Neural cell (in vitro differentiated cells): Measurements from ENCODE around the gene PPP2CA. TPM values are rescaled to one million over a fixed set of nuclear protein-coding genes. Genes with fewer than 3 reads are reported as not detected.

Experiments
- H2AFZ ChIP-seq: fragments of 200-600, 300-800 bp; sonication (generic), shearing (Covaris generic); 2 replicates; pipeline ENCODE4 v1.6.0; 2014; ENCODE audit warnings: low read depth, mild to moderate bottlenecking, antibody characterized with exemption, low read length, moderate library complexity
- H3F3A ChIP-seq: fragments of 200-600 bp; shearing (Covaris generic); 2 replicates; pipeline ENCODE4 v1.6.1; 2016; ENCODE audit warnings: mild to moderate bottlenecking, moderate library complexity, mixed read lengths, antibody characterized with exemption, low read length; ENCODE audit not compliant: insufficient read depth, poor library complexity, severe bottlenecking
- H3K27ac ChIP-seq: fragments of 200-600, 300-800 bp; sonication (generic), shearing (Covaris generic); 2 replicates; pipeline ENCODE4 v1.5.1; 2014; ENCODE audit warnings: mild to moderate bottlenecking, low read length, moderate library complexity
- H3K27me3 ChIP-seq: fragments of 300-800, 200-600 bp; sonication (generic), shearing (Covaris generic); 2 replicates; pipeline ENCODE4 v1.6.0; 2014; ENCODE audit warnings: mild to moderate bottlenecking, low read depth, low read length, moderate library complexity; ENCODE audit not compliant: insufficient read depth
- H3K36me3 ChIP-seq: fragments of 300-800, 200-600 bp; sonication (generic), shearing (Covaris generic); 2 replicates; pipeline ENCODE4 v1.5.1; 2014; ENCODE audit warnings: mild to moderate bottlenecking, antibody characterized with exemption, low read length, moderate library complexity; ENCODE audit not compliant: insufficient read depth
- H3K4me2 ChIP-seq: fragments of 300-800, 200-600 bp; sonication (generic), shearing (Covaris generic); 2 replicates; pipeline ENCODE4 v1.6.0; 2014; ENCODE audit warnings: mild to moderate bottlenecking, low read length
- H3K4me3 ChIP-seq: fragments of 300-800, 200-600 bp; sonication (generic), shearing (Covaris generic); 2 replicates; pipeline ENCODE4 v1.5.1; 2014; ENCODE audit warnings: mild to moderate bottlenecking, low read length, moderate library complexity
- H3K79me2 ChIP-seq: fragments of 200-600 bp; shearing (Covaris generic); replicated peaks from 2 replicates; pipeline ENCODE4 v1.6.0; 2014; ENCODE audit warnings: mild to moderate bottlenecking, low read length, moderate library complexity; ENCODE audit not compliant: insufficient read depth
- H3K9ac ChIP-seq: fragments of 300-800, 200-600 bp; sonication (generic), shearing (Covaris generic); 2 replicates; pipeline ENCODE4 v1.6.1; 2016; ENCODE audit warnings: mild to moderate bottlenecking, low read length, mixed read lengths
- H3K9me2 ChIP-seq: fragments of 200-600 bp; shearing (Covaris generic); 2 replicates; pipeline ENCODE4 v1.6.1; 2016; ENCODE audit warnings: mild to moderate bottlenecking, low read length, mixed read lengths; ENCODE audit not compliant: insufficient read depth
- H3K9me3 ChIP-seq: fragments of 200-600, 300-800 bp; sonication (generic), shearing (Covaris generic); 2 replicates; pipeline ENCODE4 v1.6.1; 2016; ENCODE audit warnings: mild to moderate bottlenecking, mixed run types, low read length, moderate library complexity, mixed read lengths
- H4K20me1 ChIP-seq: fragments of 200-600 bp; shearing (Covaris generic); 2 replicates; pipeline ENCODE4 v1.6.1; 2016; ENCODE audit warnings: mild to moderate bottlenecking, mixed run types; ENCODE audit not compliant: insufficient read depth
- CTCF ChIP-seq: fragments of 450-650 bp; IDR thresholded peaks from 2 replicates; pipeline ENCODE4 v1.5.1; 2014; ENCODE audit warnings: antibody characterized with exemption, mild to moderate bottlenecking, moderate library complexity; ENCODE audit not compliant: poor library complexity, severe bottlenecking
- EP300 ChIP-seq: fragments of 450-650 bp; conservative IDR thresholded peaks from 2 replicates; pipeline ENCODE4 v1.6.1; 2014; ENCODE audit warnings: antibody characterized with exemption, mild to moderate bottlenecking, moderate library complexity; ENCODE audit not compliant: poor library complexity, severe bottlenecking
- EZH2 ChIP-seq: fragments of 200-600, 300-800 bp; shearing (Covaris generic), sonication (generic); IDR thresholded peaks from 2 replicates; pipeline ENCODE4 v1.6.1; 2014; ENCODE audit warnings: antibody characterized with exemption, low read length, borderline replicate concordance, mild to moderate bottlenecking; ENCODE audit not compliant: insufficient read depth, poor library complexity, severe bottlenecking
- MXI1 ChIP-seq: fragments of 450-650 bp; conservative IDR thresholded peaks from 2 replicates; pipeline ENCODE4 v1.6.1; 2014; ENCODE audit warnings: antibody characterized with exemption, mild to moderate bottlenecking; ENCODE audit not compliant: poor library complexity, severe bottlenecking
- POLR2AphosphoS5 ChIP-seq: IDR thresholded peaks from 2 replicates; pipeline ENCODE4 v1.6.1; 2012
- RAD21 ChIP-seq: fragments of 450-650 bp; conservative IDR thresholded peaks from 2 replicates; pipeline ENCODE4 v1.6.1; 2014; ENCODE audit warnings: antibody characterized with exemption, mild to moderate bottlenecking, moderate library complexity
- SMC3 ChIP-seq: fragments of 450-650 bp; conservative IDR thresholded peaks from 2 replicates; pipeline ENCODE4 v1.6.1; 2014; ENCODE audit warnings: antibody characterized with exemption, mild to moderate bottlenecking, moderate library complexity; ENCODE audit not compliant: poor library complexity
- TAF1 ChIP-seq: IDR thresholded peaks from 2 replicates; pipeline ENCODE4 v1.6.1; 2012; ENCODE audit warnings: low read depth
- polyA plus RNA-seq: library from polyadenylated mRNA; depleted of rRNA; stranded (reverse); fragments of >200 nt; gene quantifications from 2 replicates; pipeline ENCODE4 v1.2.3, GENCODE V29; 2014
- TF ChIP-seq, protein P1 (sequence below): IDR thresholded peaks from 2 replicates; pipeline ENCODE4 v1.6.1; 2012; ENCODE audit warnings: borderline replicate concordance

The PPP2CA gene
- polyA plus RNA-seq, 1 donor from 2014 or later: 251 TPM

- Histone ChIP-seq H3K9me2 (no peaks in the 10 kb centered on the region), H3K9ac (no peak overlapping the region), H3K9me3 (no peaks in the 10 kb centered on the region), H3K27me3 (no peaks in the 10 kb centered on the region), H4K20me1 (no peaks in the 10 kb centered on the region), H3K4me3 (no peak overlapping the region), H3K4me2 (no peak overlapping the region), H3F3A (no peaks in the 10 kb centered on the region), H3K36me3 (peaks cover 4% of the 10 kb centered on the region), H2AFZ (no peak overlapping the region), H3K79me2 (peaks cover 3% of the 10 kb centered on the region), H3K27ac (no peak overlapping the region)
- TF ChIP-seq CTCF: no peak
- TF ChIP-seq MXI1: no peak
- no peak for TF ChIP-seq POLR2AphosphoS5
- no peak for TF ChIP-seq RAD21
- TF ChIP-seq, protein P1, sequence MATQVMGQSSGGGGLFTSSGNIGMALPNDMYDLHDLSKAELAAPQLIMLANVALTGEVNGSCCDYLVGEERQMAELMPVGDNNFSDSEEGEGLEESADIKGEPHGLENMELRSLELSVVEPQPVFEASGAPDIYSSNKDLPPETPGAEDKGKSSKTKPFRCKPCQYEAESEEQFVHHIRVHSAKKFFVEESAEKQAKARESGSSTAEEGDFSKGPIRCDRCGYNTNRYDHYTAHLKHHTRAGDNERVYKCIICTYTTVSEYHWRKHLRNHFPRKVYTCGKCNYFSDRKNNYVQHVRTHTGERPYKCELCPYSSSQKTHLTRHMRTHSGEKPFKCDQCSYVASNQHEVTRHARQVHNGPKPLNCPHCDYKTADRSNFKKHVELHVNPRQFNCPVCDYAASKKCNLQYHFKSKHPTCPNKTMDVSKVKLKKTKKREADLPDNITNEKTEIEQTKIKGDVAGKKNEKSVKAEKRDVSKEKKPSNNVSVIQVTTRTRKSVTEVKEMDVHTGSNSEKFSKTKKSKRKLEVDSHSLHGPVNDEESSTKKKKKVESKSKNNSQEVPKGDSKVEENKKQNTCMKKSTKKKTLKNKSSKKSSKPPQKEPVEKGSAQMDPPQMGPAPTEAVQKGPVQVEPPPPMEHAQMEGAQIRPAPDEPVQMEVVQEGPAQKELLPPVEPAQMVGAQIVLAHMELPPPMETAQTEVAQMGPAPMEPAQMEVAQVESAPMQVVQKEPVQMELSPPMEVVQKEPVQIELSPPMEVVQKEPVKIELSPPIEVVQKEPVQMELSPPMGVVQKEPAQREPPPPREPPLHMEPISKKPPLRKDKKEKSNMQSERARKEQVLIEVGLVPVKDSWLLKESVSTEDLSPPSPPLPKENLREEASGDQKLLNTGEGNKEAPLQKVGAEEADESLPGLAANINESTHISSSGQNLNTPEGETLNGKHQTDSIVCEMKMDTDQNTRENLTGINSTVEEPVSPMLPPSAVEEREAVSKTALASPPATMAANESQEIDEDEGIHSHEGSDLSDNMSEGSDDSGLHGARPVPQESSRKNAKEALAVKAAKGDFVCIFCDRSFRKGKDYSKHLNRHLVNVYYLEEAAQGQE: no peak
- no peak for TF ChIP-seq EZH2
- no peak for TF ChIP-seq SMC3
- no peak for TF ChIP-seq TAF1
- no peak for TF ChIP-seq EP300
Observed at GRCh38 chr5:134151723-134152122, 74.2 kb downstream of the PPP2CA start.

DNA sequence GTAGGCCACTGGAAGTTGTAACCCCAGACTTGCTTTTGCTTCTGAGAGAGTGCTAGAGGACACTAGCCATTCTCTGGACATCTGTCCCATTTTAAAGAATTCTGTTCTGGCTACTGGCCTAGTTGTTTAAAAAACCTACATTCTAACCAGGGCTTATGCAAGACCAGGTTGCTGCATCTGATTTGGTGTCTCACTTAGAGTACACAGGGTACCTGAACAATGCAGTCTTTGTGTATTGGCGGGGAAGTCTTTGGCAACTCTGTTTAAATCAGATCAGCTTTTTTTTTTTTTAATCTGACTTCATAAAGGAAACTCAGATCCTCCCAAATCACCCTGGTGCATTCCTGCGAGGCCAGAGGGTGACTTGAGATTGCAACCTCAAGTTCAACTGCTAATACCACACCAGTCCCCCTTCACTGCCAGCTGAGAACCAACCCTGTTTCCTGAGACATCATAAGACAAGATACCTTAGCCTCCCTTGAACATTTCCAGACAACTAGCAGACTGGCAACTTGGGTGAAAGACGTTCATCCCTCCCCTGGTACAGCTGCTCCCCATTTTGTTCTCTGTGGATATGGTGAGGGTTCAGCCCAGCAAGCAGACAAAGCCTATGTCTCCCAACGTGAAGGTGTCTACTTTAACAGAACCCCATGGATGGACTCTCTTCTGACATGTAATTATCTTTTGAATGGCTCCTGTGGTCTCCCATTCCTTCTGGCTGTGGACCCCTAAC lies 76.1 kb downstream of the PPP2CA start:
- no peak for TF ChIP-seq SMC3
- no peak for TF ChIP-seq RAD21
- H3K36me3 ChIP-seq: no peaks in the 10 kb centered on the region
- no peak overlapping the region for H3K27ac ChIP-seq
- no peaks in the 10 kb centered on the region for H3K9me3 ChIP-seq
- peaks cover 3% of the 10 kb centered on the region for H3K79me2 ChIP-seq
- no peak overlapping the region for H3K9ac ChIP-seq
- no peaks in the 10 kb centered on the region for H4K20me1 ChIP-seq
- H3K9me2 ChIP-seq: no peaks in the 10 kb centered on the region
- no peak overlapping the region for H2AFZ ChIP-seq
- no peak overlapping the region for H3K4me2 ChIP-seq
- H3K4me3 ChIP-seq: no peak overlapping the region
- H3K27me3 ChIP-seq: no peaks in the 10 kb centered on the region
- no peaks in the 10 kb centered on the region for H3F3A ChIP-seq
